A172 (cell line): ENCODE data around the gene SNX9. TPM values are rescaled to one million over a fixed set of nuclear protein-coding genes. Genes with fewer than 3 reads are reported as not detected.
"Not testable (repeated sequence)": the region's sequence is repeated elsewhere in the genome, so short reads cannot be mapped to it uniquely, and the experiment has no call there.

ENCODE experiments used
- DNase-seq: peaks from one replicate; pipeline ENCODE4 v3.0.0-alpha.2; 2015; ENCODE audit warnings: low spot score
- total RNA-seq: library from RNA; depleted of rRNA; stranded (reverse); fragments of >200 nt; shearing (Covaris generic); gene quantifications from 2 replicates; pipeline ENCODE4 v1.2.3, GENCODE V29; 2014

SNX9 gene
- total RNA-seq, 1 experiment from 2014 or later, result 24.5 TPM

DNA sequence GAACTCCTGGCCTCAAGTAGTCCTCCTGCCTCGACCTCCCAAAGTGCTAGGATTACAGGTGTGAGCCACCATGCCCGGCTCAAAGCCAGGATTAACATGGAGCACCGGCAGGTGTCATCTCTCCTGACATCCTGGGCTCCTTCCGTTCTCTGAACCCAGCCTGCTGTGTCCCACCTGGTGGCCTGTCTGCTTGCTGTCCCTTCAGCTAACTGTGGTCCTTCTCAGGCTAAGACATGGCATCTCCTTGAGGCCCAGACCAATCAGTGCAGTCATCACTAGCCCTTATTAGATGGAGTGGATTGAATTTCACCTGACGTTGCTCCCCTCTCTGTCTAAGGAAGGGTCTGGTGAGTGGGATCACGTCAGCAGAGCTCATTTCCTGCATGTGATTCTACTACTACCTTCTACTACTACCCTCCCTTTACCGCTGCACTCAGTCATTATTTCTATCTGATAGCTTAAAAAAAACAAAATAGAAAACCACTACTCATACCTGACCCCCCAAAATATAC lies 130.6 kb downstream of the SNX9 start:
- DNase-seq, result no peak

DNA sequence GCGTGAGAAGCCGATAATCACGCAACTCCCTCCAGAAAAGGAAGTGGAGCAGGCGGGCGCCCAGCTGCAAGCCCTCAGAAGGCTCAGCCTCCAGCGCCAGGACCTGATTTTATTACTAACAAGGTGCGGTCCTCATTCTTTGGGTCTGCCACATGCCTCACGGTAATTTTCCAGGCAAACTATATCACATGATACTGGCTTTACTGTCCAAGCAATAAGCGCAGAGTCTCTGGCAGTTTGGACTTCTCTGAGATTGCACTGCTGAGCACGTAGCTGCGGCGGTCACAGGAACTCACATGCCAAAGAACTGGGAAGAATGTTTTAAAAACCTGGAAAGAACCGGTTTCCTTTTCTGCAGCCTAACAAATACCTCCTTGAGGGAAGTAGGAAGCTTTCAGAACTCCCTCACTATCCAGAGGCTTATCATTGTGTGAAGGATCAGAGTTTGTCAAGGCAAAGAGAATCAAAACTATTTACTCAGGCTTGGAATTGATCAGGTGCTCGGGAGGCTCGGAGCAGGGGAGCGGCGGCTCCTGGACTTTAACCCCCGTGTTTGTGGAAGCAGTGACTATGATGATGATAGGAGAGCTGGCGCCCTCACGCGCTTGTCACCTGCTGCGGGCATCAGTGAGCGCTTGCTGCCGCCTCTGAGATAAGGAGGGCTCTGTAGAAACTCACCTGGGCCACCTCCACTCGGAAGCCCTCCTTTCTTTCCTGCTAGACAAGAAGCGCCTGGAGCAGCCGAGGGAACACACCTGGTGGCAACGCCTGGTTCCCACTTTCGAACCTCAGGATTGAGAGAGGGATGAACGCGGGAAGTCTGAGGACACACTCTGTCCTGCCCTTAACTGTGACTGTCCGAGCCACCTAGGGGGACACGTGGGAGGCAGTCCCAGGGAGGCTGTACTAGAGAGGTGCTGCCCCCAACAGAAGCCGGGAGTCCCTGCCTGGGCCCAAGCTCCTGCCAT lies 131.4 kb downstream of the SNX9 start:
- DNase-seq, result no peak

DNA sequence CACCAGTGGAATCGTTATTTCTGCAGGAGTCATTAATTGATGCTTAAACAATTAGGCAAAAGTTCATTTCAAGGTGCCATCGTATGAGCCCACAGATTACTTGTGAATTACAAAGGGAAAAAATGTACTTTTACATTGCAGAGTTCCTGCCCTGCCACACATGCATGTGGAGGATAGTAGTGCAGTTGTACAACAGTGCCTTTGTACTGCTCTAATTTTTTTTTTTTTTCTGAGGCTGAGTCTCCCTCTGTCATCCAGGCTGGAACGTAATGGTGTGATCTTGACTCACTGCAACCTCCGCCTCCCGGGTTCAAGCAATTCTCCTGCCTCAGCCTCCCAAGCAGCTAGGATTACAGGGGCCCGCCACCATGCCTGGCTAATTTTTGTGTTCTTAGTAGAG lies 132.6 kb downstream of the SNX9 start:
- no peak for DNase-seq

DNA sequence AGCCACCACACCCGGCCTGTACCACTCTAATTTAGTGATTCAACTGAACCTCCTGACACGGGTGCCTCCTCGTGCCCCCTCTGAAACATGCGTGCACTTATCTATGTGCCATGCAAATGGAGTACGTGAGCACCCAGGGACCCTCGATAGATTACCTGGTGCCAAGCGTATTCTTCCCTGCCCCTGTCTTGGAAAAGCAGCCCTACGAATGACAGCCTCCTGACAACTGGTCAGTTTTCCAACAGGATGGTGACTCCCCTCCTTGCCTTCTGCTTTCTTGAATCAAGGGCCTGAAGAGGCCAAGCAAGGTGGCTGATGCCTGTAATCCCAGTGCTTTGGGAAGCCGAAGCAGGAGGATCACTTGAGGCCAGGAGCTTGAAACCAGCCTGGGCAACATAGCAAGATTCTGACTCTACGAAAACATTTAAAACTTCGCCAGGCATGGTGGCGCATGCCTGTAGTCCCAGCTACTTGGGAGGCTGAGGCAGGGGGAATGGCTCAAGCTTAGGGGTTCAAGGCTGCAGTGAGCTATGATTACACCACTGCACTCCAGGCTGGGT lies 133.2 kb downstream of the SNX9 start:
- no peak for DNase-seq

DNA sequence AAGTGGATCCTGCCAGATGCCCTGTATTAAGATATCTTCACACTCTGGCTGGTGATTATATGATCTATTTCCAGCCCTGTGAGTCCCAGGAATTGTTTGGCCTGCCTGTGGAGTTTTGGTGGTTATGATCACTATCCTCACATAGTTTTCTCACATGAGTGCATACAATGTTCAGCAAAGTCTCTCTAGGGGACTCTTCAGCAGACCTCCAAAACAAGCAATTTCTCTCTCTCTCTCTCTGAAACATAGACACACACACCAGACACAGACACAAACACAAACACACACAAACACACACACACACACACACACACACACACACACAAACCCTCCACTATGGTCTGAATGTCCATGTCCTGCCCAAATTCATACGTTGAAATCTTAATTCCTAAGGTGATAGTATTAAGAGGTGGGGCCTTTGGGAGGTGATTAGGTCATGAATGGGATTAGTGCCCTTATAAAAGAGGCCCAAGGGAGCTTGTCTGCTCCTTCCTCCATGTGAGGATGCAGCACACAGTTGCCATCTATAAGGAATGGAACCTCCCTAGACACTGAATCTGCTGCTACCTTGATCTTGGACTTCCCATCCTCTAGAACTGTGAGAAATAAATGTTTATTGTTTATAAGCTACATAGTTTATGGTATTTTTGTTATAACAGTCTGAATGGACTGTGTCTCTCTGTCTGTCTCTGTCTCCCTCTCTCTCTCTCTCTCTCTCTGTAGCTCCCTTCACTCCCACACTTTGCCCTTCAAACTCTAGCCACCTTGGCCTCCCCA lies 136.6 kb downstream of the SNX9 start:
- DNase-seq, result no peak

DNA sequence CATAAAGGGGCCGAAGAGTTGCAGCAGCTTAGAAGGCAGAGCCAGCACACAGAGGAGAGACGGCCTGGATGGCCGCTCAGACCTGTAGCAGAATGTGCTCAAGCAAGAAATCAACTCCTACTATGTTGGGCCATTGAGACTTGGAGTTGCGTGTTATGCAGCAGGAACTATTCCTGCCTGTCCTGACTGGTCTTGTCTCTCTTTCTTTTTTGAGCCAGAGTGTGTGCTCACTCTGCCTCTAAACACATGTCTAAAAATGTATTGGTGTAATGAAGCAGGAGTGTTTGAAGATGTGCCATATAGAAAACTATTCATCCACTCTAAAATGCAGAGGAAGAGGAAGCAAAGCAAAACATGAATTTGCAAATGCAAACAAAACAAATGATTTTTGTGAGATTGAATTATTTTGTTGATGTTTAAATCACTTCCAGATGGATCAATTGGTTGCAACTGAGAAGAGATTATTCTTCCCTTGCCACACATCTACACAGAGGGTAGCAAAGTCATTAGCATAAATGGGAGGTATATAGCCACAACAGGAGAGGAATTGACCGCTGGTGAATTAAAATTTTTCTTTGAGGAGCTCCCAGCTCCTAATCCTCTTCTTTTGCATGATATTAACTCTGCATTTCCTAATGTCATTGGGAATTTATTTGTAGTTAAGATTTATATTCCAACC lies 138.2 kb downstream of the SNX9 start:
- no peak for DNase-seq

DNA sequence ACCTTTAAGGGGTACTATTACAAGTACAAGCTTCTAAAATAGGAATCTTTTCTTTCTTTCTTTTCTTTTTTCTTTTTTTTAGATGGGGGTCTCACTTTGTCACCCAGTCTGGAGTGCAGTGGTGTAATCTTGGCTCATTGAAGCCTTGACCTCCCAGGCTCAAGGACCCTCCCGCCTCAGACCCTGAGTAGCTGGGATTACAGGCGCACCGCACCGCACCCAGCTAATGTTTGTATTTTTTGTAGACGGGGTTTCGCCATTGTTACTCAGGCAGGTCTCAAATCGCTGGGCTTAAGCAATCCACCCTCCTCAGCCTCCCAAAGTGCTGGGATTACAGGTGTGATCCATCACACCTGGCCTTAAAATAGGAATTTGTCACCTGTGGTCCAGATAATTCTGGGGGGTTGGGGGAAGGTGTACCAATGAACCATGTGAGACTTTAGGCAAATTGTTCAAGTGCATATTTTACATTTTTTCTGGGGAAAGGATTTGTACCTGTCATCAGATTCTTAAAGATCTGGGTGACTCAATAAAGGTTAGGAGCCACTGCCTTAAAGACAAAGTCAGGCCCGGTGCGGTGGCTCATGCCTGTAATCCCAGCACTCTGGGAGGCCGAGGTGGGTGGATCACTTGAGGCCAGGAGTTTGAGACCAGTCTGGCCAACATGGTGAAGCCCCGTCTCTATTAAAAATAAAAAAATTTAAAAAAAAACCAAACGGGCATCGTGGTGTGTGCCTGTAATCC lies 139.0 kb downstream of the SNX9 start:
- no peak for DNase-seq

DNA sequence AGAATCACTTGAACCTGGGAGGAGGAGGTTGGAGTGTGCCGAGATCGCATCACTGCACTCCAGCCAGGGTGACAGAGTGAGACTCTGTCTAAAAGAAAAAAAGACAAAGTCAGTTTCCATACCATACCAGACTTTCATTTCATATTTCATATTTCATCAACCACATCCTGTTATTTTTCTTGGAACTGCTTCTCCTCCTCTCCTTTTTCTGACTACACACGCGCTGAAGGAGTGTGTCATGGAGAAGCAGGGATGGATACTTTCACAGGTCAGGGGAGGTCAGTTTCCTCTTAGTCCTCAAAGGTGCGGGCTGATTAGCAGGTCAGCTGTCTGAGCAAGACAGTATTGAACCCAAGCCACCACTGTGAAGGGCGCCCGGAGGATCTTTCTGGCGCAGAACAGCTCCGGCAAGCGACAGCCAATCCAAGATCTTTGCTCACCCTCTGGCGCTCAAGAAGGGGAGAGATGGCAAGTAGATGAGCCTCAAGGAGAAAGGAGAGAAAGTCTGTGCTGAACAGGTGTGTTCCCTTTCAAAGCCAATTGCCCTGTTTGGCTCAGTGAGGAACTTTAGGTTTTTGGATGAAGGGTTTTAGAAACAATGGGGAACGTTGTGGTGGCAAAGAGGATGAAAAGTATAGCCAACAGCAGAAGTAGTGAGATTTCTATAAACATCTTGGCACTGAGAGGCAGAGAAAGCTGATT lies 139.7 kb downstream of the SNX9 start:
- DNase-seq, result no peak

DNA sequence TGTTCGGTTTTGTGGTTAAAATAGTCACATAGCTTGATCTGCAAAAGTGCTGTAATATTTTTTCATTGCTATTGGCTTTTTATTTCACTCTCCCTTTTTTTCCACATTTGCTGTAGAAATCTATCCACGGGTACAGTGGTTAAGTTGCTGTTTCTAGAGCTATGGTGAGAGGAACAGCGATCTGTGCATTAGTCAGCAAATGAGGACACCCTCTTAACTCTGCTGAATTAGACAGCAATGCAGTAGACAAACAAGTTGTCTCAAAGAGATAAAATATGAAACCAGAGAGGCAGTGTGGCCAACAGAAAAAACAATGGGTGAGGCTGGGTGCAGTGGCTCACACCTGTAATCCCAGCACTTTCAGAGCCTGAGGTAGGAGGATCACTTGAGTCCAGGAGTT lies 141.1 kb downstream of the SNX9 start:
- no peak for DNase-seq

DNA sequence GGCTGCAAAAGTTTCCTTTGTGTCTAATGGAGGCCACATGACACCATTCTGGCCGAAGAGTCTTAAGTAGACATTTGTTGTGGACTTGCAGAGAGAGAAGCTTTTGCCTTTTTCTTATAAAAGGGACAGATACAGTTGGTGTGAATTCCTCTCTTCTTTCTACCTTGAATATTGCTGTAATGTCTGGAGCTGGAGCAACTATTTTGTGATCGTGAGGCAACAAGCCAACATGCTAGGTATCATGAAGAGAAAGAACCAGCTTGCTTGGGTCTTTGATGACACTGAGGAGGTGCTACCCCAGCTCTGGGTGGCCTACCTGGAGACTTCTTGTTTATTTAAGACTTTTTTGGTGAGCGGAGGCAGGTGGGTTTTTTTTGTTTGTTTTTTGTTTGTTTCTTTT lies 142.3 kb downstream of the SNX9 start:
- no peak for DNase-seq

DNA sequence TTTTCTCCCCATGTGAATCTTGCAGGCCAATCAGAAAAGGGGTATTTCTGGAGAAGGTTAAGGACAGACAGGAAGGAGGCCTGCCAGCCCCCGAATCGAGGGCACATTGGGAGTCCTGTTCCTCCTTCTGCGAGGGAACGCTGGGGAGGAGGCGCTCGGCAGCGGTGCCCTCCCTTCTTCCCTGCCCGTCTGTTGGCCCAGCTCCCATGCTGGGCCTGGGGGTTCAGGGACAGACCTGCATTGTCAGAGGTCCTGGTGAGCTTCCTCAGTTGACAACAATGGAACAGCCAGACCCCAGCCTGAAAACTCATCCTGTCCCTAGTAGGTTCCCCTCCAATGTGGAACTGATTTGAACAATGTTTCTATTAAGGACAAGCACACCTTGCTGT lies 143.5 kb downstream of the SNX9 start:
- DNase-seq, result no peak

DNA sequence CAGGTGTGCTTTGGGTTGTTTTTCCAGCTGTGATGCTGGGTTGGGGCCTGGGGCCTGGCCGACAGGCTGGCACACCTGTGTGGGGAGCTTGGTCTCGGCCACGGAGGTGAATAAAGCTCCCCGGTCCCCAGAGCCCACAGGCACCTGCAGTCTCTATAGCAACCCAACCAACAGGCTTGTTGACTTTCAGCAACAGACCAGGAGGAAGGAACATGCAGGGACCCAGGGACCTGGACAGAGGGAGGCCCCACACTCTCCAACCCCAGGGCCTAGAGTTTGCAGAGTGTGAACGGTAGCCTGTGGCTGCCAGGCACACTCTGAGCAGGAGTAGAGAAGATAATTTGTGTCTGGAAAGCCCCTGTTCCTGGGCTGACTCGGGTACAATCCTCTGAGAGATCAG lies 144.0 kb downstream of the SNX9 start:
- no peak for DNase-seq

DNA sequence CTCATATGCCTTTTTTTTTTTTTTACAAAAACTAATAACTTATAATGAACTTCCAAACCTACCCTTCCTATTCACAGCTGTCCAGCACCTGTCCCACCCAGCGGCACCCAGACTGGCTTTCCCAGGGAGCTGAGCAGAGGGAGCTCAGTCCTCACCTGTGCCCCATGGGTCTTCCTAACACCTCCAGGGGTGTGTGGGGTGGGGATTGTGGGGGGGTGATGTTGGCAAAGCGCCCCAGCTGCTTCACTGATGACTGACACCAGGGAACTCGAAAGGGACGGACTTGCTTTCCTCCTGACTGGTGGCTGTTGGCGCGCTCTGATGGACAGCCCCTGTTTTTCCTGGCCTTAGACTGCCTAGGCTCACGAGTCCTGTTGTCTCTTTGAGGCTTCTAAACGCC lies 144.4 kb downstream of the SNX9 start:
- no peak for DNase-seq

DNA sequence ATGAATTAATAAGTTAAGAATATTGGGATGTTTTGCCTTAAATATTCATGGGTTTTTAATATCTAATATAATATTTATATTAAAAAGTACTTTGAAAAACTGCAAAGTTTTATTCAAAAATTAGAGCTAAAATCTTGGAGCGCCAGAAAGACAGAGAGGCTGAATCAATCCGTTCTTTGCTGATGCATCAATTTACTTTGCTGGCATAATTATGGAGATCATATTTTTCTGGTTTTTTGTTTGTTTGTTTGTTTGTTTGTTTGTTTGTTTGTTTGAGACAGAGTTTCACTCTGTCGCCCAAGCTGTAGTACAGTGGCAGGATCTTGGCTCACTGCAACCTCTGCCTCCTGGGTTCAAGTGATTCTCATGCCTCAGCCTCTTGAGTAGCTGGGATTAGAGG lies 149.1 kb downstream of the SNX9 start:
- DNase-seq, result not testable (repeated sequence)

DNA sequence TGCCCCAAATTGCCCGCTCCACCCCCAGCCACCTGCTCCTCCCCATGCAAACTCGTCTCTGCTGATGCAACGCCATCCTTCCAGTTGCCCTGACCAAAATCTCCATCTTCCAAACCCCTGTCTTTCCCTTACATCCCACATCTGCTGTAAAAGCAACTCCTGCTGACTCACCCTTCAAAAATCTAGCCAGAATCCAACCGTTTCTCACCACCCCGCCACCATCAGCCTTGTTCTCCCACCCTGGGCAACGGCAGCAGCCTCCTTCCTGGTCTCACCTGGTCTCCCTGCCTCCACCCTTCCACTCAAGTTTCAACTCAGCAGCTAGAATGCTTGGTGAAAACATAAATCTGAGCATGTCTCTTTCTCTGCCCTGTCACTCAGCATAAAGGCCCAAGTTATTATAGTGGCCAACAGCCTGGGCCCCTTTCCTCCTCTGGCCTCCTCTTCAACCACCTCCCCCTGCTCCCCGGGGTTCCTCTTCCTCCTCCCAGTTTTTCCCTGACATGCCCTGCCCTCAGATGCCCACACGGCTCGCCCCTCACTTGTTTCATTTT lies 151.4 kb downstream of the SNX9 start:
- peak; percentile 61 for DNase-seq

DNA sequence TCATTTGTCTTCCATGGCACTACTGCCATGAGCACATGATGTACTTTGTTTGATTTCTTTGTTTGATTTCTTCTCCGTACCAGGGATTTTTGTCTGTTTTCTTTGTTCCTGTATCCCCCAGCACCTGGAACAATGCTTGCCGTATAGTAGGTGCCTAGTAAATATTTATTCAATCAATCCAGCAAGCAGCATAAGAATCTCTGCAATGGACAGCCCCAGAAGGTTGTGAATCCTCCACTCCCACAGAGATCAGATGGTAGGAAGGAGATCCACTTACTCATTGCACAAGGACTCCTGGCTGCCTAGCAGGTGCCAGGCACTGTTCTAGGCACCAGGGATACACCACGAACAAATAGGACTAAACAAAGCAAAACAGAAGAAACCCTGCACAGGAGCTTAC lies 151.9 kb downstream of the SNX9 start:
- DNase-seq, result no peak

DNA sequence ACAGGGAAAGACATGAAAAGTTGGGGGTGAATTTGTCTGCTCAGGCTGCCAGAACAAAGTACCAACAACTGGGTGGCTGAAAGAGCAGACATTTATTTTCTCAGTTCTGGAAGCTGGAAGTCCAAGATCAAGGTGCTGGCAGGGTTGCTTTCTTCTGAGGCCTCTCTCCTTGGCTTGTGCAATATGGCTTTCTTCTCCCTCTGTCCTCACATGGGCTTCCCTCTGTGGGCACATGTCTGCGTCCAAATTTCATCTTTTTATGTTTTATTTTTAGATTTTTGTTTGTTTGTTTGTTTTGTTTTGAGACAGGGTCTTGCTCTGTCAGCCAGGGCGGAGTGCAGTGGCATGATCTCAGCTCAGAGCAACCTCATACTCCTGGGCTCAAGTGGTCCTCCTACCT lies 152.4 kb downstream of the SNX9 start:
- no peak for DNase-seq

DNA sequence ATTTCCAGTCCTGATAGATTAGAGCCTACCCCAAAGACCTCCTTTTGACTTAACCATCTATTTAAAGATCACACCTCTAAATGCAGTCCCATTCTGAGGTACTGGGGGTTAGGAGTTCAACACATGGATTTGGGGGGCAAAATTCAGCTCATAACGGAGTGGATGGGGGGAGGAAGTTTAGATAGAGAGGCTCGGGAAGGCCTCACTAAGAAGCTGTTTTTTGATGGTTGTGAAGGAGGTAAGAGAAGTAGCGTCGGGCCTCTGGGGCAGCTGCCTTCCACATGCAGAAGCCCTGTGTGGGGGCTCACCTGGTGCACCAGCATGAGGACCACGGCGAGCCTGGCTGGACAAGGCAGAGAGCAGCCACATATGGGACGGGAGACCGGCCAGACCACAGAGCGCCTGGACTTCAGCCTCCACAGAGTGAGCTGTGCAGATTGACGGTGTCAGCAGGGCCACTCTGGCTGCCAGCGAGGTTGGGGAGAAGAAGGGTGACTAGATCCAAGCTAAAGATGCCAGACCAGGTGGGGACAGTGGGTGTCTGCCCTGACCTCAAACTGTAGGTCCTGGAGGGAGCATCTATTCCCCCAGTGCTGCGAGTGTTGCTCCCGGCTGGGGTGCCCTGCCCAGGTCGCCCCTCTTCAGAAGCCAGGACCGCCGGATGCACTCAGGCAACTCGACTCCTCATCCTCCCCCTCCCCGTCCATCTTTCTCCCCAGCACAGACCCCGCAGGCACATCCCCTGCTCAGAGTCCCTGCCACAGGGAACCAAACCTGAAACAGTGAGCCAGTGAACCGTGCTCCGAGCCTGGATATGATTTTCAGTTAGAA lies 153.5 kb downstream of the SNX9 start:
- DNase-seq, result no peak

DNA sequence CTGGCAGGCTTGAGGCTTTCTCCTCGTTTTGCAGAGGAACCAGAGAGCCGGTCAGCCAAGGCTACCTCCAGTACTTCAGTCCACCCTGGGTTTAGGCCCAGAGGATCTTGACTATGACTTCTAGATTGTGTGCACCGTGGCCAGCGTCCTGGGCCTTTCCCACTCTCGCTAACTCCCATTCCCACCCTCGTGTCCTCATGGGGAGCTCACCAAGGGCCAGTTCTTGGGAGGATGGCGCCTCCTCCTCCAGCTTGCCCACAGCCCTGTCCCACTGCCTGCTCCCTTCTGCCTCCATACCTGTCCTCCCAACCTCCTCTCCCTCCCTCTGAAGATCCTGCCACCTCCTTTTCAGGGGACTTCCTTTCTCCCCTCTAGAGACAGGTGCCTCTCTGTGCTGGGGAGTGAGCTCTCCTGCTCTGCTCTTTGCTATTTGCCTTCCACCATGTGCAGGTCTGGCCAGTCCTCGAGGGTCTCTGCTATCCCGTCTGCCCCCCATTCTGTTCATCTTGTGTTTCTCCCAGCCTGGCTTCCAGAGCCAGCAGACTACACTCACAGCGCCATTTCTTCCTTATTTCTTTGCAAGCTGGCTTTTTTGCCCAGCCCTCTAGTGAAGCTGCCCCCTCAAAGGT lies 154.2 kb downstream of the SNX9 start:
- DNase-seq, result no peak
